Measurements from ENCODE around the gene RBL1.
"Not testable (repeated sequence)": the region's sequence is repeated elsewhere in the genome, so short reads cannot be mapped to it uniquely, and the experiment has no call there.

Gene RBL1

DNA sequence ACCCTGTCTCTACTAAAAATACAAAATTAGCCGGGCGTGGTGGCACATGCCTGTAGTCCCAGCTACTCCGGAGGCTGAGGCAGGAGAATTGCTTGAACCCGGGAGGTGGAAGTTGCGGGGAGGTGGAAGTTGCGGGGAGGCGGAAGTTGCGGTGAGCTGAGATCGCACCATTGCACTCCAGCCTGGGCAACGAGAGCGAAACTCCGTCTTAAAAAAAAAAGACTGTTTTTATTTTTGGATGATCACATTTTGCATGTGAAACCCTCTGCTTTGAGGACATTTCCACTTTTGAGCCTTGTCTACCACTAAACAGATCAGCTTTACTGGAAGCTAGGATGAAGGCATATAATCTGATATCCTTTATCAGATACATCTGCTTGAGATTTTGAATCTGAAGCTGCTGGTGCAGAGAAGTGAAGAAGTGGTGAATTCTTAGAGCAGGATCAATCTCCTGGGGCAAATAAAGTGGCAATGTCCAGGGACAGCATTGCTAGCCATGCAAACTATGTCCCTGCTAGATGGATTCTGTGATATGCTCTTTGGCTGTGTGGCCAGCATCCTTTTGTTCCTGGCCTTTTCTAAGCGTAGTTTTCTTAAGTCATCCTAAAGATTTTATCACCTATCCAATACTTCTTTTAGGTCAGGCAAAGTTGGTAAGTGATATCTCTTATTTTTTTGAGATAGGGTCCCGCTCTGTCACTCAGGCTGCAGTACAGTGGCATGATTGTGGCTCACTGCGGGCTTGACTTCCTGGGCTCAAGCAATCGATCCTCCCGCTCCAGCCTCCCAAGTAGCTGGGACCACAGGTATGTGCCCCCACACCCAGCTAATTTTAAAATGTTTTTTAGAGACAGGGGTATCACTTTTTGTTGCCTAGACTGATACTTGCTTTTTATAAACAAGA lies 23.3 kb downstream of the RBL1 start:
- DNase-seq: no peak

GRCh38 chr20:37071481-37071911 lies 24.3 kb downstream of the RBL1 start:
- peak; percentile 36 for DNase-seq

DNA sequence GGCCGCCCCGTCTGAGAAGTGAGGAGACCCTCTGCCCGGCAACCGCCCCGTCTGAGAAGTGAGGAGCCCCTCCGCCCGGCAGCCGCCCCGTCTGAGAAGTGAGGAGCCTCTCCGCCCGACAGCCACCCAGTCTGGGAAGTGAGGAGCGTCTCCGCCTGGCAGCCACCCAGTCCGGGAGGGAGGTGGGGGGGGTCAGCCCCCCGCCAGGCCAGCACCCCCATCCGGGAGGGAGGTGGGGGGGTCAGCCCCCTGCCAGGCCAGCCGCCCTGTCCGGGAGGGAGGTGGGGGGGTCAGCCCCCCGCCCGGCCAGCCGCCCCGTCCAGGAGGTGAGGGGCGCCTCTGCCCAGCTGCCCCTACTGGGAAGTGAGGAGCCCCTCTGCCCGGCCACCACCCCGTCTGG lies 26.2 kb downstream of the RBL1 start:
- not testable (repeated sequence) for DNase-seq

GRCh38 chr20:37066168-37066567 lies 29.6 kb downstream of the RBL1 start:
- DNase-seq: no peak

DNA sequence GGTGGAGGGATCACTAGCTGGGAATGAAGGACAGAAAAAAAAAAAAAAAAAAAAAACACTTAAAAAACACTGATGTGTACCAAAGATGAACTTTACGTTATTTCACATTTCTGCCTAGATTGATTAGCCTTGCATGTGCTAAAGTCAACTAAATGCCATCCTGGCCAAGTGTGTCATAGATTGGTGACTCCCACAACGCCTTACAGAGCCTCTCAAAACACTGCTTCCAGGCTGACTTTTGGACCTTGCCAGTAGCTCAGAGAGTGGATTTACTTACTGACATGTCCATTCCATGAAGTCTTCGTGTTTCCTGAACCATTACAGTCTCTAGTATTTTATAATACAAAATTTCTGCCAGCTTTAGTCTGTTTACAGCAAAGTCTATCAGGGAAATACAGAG lies 40.5 kb downstream of the RBL1 start:
- no peak for DNase-seq

DNA sequence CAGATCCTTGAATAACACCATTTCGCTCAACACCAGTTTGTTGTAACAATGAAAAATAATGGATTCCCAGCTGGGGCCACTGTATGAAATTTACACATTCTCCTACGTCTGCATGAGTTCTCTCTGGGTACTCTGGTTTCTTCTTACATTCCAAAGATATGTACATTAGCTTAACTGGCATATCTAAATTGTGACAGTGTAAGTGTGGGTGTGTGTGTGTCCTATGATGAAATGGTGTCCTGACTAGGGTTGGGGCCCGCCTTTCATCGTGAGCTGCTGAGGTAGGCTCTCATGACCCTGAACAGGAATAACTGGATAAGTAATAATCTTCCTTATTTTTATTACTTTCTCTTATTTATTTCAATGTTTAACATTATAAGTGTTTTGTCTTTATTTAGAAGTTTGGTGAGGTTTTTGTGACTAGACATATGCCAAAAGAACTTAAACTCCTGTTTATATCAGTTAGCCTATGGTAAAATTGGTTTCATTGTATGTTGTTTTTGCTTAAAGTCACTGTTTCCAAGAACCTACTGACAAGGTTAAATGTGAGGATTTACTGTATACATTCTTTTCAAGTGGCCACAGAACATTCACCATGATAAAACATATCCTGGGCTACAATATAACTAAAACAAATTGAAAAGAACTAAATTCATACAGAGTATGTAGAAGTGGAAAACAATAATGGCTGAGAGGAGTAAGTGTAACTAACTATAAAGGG lies 42.4 kb downstream of the RBL1 start:
- DNase-seq: no peak

- peak; percentile 14 for DNase-seq
Observed at GRCh38 chr20:37042986-37043972, 52.5 kb downstream of the RBL1 start.

- DNase-seq: not testable (repeated sequence)
Observed at GRCh38 chr20:37039366-37039765, 56.4 kb downstream of the RBL1 start.

GRCh38 chr20:37032077-37032476 lies 63.7 kb downstream of the RBL1 start:
- DNase-seq: no peak

DNA sequence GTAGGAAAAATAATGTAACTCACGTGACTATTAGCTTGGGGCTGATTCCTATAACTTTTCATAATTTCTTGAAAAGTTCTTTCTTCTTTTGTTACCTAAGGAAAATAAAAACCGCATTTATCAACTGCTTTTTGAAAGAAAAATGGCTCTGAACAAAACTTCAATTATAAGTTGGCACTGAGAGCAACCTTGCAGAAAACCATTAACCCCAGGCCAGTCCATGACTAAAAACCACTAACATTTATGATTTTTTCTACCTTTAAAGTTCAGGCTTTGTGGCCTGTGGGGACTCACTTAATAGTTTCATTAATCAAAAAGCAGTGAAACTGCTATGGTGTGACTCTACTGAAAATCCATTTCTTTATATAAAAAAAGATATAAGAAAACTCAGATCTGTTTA lies 75.2 kb downstream of the RBL1 start:
- DNase-seq: no peak

DNA sequence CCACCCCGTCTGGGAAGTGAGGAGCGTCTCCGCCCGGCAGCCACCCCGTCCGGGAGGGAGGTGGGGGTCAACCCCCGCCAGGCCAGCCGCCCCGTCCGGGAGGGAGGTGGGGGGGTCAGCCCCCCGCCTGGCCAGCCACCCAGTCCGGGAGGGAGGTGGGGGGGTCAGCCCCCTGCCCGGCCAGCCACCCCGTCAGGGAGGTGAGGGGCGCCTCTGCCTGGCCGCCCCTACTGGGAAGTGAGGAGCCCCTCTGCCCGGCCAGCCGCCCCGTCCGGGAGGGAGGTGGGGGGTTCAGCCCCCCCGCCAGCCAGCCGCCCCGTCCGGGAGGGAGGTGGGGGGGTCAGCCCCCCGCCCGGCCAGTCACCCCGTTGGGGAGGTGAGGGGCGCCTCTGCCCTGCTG lies 83.2 kb downstream of the RBL1 start:
- DNase-seq: not testable (repeated sequence)

- not testable (repeated sequence) for DNase-seq
Observed at GRCh38 chr20:37011858-37012257, 83.9 kb downstream of the RBL1 start.

GRCh38 chr20:37011147-37011546 lies 84.7 kb downstream of the RBL1 start:
- no peak for DNase-seq

DNA sequence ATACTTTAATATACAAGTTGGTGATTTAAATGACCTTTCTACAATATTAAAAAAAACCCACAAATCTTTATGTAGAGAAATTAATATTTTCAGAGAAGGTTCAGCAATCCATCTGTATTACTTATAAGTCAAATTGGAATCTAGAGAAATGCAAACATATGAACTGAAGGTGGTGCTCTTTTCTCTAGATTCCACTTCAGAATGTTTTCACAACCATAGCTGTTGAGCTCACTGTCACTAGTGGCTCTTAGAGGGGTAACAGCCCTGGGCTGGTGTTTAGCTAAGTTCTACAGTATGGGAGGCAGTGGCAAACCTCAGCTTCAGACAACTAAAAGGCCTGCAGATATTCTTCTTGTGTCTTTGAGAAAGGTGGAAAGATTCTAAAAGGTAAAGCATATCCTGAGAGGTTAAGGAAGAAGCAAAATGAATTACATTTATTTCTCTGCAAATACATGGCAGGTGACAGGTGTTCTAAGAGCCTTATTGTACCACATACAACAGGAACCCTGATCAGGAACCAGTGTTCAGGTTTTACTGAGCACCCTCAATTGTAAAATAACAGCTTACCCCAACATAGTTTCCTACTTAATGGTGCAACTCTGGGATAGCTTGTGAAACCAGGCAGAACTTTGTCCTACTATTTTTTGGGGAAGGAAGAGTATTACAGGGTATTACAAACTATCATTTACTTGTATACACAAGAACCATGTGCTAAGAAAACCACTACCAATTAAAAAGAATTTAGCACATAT lies 87.7 kb downstream of the RBL1 start:
- DNase-seq: no peak

DNA sequence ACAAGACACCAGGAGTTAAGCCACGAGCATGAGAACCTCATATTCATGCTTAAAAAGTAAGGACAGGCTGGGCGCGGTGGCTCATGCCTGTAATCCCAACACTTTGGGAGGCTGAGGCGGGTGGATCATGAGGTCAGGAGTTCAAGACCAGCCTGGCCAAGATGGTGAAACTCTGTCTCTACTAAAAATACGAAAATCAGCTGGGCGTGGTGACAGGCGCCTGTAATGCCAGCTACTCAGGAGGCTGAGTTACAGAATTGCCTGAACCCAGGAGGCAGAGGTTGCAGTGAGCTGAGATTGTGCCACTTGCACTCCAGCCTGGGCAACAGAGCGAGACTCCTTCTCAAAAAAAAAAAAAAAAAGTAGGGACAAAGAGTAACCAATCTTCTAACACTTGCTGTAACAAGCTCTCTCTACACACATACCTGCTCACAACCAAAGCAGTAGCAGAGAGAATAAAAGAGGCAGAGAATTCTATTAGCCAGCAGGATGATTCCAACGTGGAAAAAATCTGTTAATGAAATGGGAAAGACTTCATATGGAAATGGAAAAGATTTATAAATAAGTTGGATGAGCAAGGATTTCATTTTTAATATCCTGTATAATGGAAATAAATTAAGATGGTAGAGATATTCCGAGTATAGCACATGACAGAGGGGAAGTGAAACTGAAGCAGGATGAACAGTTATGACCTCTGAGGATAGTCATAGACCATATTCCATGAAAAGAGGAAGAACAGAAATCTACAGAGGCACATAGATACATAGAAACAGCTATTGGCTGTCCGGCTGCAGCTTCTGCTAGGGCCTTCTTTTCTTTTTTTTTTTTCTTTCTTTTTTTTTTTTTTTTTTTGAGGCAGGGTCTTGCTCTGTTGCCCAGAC lies 90.5 kb downstream of the RBL1 start:
- not testable (repeated sequence) for DNase-seq

DNA sequence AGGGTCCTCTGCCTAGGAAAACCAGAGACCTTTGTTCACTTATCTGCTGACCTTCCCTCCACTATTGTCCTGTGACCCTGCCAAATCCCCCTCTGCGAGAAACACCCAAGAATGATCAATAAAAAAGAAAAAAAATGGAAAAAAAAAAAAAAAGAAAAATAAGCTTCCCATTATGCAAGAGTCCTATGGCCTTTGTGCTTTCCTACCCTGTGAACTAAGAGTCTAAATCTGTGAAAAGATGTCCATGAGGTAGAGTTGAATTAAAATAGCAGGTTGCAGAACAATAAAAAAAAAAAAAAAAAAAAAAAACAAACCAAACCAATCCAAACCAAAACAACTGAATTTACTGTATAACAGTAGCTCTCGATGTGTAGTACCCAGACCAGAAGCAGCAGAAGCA lies 94.2 kb downstream of the RBL1 start:
- not testable (repeated sequence) for DNase-seq

DNA sequence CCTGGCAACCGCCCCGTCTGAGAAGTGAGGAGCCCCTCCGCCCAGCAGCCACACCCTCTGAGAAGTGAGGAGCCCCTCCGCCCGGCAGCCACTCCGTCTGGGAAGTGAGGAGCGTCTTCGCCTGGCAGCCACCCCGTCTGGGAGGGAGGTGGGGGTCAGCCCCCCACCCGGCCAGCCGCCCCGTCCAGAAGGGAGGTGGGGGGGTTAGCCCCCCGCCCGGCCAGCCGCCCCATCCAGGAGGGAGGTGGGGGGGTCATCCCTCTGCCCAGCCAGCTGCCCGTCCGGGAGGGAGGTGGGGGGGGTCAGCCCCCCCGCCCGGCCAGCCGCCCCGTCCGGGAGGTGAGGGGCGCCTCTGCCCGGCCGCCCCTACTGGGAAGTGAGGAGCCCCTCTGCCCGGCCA lies 95.6 kb downstream of the RBL1 start:
- DNase-seq: not testable (repeated sequence)

DNA sequence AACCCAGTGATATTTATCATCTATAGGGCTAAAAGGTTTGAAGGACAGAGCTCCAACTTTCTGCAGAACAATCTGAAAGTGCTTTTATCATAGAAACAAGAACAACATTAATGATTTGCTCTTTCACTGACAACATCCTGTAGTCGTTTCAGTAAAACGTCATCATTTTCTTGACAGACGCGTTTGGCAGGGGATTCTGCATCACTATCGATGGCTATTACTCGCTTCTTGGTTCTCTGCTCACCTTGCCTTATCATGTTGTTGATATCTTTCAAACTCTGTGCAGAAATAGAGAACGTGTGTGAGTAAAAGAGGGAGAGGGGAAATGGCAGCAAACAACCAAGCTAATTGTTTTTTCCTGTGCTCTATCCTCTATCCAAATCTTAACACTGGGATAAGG lies 97.1 kb downstream of the RBL1 start:
- no peak for DNase-seq

DNA sequence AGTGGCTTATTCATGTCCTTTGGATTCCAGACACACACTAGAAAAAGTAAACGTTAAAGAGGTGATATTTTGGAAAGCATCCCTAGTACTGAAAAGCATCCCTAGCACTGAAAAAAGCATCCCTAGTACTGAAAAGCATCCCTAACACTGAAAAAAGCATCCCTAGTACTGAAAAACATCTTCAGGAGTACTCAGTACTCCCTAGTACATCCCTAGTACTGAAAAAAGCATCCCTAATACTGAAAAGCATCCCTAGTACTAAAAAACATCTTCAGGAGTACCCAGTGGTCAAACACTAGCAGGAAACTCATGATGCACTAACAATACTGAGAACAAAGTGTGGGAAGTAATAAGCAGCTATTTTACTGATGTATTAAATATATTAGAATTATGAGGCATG lies 98.7 kb downstream of the RBL1 start:
- no peak for DNase-seq

- not testable (repeated sequence) for DNase-seq
Observed at GRCh38 chr20:36994221-36994620, 101.6 kb downstream of the RBL1 start.

DNA sequence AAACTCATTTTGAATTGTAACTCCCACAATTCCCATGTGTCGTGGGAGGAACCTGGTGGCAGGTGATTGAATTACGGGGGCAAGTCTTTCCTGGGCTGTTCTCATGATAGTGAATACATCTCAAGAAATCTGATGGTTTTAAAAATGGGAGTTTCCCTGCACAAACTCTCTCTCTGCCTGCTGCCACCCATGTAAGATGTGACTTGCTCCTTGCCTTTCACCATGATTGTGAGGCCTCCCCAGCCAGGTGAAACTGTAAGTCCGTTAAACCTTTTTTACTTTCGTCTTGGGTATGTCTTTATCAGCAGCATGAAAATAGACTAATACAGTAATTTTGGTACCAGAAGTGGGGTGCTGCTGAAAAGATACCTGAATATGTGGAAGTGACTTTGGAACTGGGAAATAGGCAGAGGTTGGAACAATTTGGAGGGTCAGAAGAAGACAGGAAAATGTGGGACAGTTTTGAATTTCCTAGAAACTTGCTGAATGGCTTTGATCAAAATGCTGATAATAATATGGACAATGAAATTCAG lies 102.9 kb downstream of the RBL1 start:
- no peak for DNase-seq
